Measurements from ENCODE around the gene SPEG. TPM values are rescaled to one million over a fixed set of nuclear protein-coding genes. Genes with fewer than 3 reads are reported as not detected.

Gene SPEG
- total RNA-seq, 1 donor from 2014 or later = 5.6 TPM

GRCh38 chr2:219474285-219475060 lies 39.8 kb downstream of the SPEG start:
- no peak overlapping the region for H3K27ac Mint-ChIP-seq

GRCh38 chr2:219475278-219475677 lies 40.6 kb downstream of the SPEG start:
- DNase-seq (ENCODE audit: low spot score) = no peak
- Histone ChIP-seq H3K4me1 (peaks cover 5% of the 10 kb centered on the region), H3K27me3 (peaks cover 8% of the 10 kb centered on the region), H3K4me2 (no peak overlapping the region), H3K79me2 (ENCODE audit: low read depth) (no peaks in the 10 kb centered on the region), H3K4me3 (no peak overlapping the region), H3K9me3 (ENCODE audit: low read depth) (no peaks in the 10 kb centered on the region), H3K36me3 (no peaks in the 10 kb centered on the region), H3K27ac (no peak overlapping the region), H4K20me1 (ENCODE audit: low read depth) (no peaks in the 10 kb centered on the region), H3K9ac (no peak overlapping the region), H3F3A (ENCODE audit: low read depth) (no peaks in the 10 kb centered on the region), H2AFZ (replicated peaks) (no peak overlapping the region)
- Mint-ChIP-seq H3K27ac (no peak overlapping the region), H3K27me3 (ENCODE audit: insufficient read depth, low read depth) (peaks cover 6% of the 10 kb centered on the region), H3K36me3 (no peaks in the 10 kb centered on the region), H3K9me3 (peaks cover 2% of the 10 kb centered on the region), H3K4me1 (peaks cover 28% of the 10 kb centered on the region), H3K4me3 (peak overlapping the region; percentile 42)
- TF ChIP-seq EZH2 (IDR thresholded peaks at IDR 0.05) = no peak
- TF ChIP-seq EZH2phosphoT487 (IDR thresholded peaks at IDR 0.05) = no peak
- no peak for TF ChIP-seq CTCF (IDR thresholded peaks at IDR 0.05)

More at GRCh38 chr2:219474285-219475060, 39.8 kb downstream of the SPEG start:
- H3K9me3 Mint-ChIP-seq = peaks cover 2% of the 10 kb centered on the region
- H3F3A ChIP-seq (ENCODE audit: low read depth) = no peaks in the 10 kb centered on the region
- H3K4me3 ChIP-seq = no peak overlapping the region
- peaks cover 5% of the 10 kb centered on the region for H3K4me1 ChIP-seq
- H3K4me1 Mint-ChIP-seq = peaks cover 28% of the 10 kb centered on the region
- no peak overlapping the region for H3K4me3 Mint-ChIP-seq
- H3K36me3 Mint-ChIP-seq = no peaks in the 10 kb centered on the region
- H3K27me3 ChIP-seq = peaks cover 8% of the 10 kb centered on the region
- H3K36me3 ChIP-seq = no peaks in the 10 kb centered on the region
- no peak overlapping the region for H3K4me2 ChIP-seq
- no peak overlapping the region for H3K27ac ChIP-seq
- no peaks in the 10 kb centered on the region for H3K9me3 ChIP-seq (ENCODE audit: low read depth)
- no peaks in the 10 kb centered on the region for H4K20me1 ChIP-seq (ENCODE audit: low read depth)
- H3K27me3 Mint-ChIP-seq (ENCODE audit: insufficient read depth, low read depth) = peaks cover 8% of the 10 kb centered on the region
- H3K9ac ChIP-seq = no peak overlapping the region
- no peak overlapping the region for H2AFZ ChIP-seq (replicated peaks)
- no peak for TF ChIP-seq EZH2 (IDR thresholded peaks at IDR 0.05)
- TF ChIP-seq EZH2phosphoT487 (IDR thresholded peaks at IDR 0.05) = no peak
- no peak for TF ChIP-seq CTCF (IDR thresholded peaks at IDR 0.05)
- H3K79me2 ChIP-seq (ENCODE audit: low read depth) = no peaks in the 10 kb centered on the region
- DNase-seq (ENCODE audit: low spot score) = no peak

- H3K9ac ChIP-seq = no peak overlapping the region
- no peaks in the 10 kb centered on the region for H4K20me1 ChIP-seq (ENCODE audit: low read depth)
- peak overlapping the region; percentile 88 for H3K4me2 ChIP-seq
- peaks cover 25% of the 10 kb centered on the region for H3K4me1 Mint-ChIP-seq
- no peaks in the 10 kb centered on the region for H3K9me3 ChIP-seq (ENCODE audit: low read depth)
- H3K36me3 ChIP-seq = no peaks in the 10 kb centered on the region
- H3K4me1 ChIP-seq = peaks cover 5% of the 10 kb centered on the region
- peaks cover 6% of the 10 kb centered on the region for H3K27me3 Mint-ChIP-seq (ENCODE audit: insufficient read depth, low read depth)
- H3K4me3 Mint-ChIP-seq = peak overlapping the region; percentile 78
- DNase-seq (ENCODE audit: low spot score) = peak; percentile 79
- peaks cover 8% of the 10 kb centered on the region for H3K27me3 ChIP-seq
- TF ChIP-seq CTCF (IDR thresholded peaks at IDR 0.05) = peak; percentile 87
- peak; percentile 40 for TF ChIP-seq EZH2 (IDR thresholded peaks at IDR 0.05)
- TF ChIP-seq EZH2phosphoT487 (IDR thresholded peaks at IDR 0.05) = no peak
- H3K27ac ChIP-seq = no peak overlapping the region
- H3K9me3 Mint-ChIP-seq = peaks cover 2% of the 10 kb centered on the region
- H3K36me3 Mint-ChIP-seq = no peaks in the 10 kb centered on the region
- H3K4me3 ChIP-seq = peak overlapping the region; percentile 53
- peak overlapping the region; percentile 67 for H2AFZ ChIP-seq (replicated peaks)
- no peaks in the 10 kb centered on the region for H3F3A ChIP-seq (ENCODE audit: low read depth)
- no peak overlapping the region for H3K27ac Mint-ChIP-seq
- H3K79me2 ChIP-seq (ENCODE audit: low read depth) = no peaks in the 10 kb centered on the region
Measured at GRCh38 chr2:219475697-219476651, 41.3 kb downstream of the SPEG start.

Data from neural progenitor cell (in vitro differentiated cells).